Stimulated activated CD4-positive, alpha-beta T cell treated with anti-CD3 and anti-CD28 coated beads, Interleukin-1b, Interleukin-23, amount 100 ng/mL, for 4 hours (primary cell): Measurements from ENCODE around the gene GNA14.
"Not testable (repeated sequence)": the region's sequence is repeated elsewhere in the genome, so short reads cannot be mapped to it uniquely, and the experiment has no call there.

Experiments used
- DNase-seq, 2 donors: peaks; one replicate each; pipeline ENCODE4 v3.0.0-alpha.2; 2020; ENCODE audit warnings: low read depth in 2 of 2

GNA14 gene

DNA sequence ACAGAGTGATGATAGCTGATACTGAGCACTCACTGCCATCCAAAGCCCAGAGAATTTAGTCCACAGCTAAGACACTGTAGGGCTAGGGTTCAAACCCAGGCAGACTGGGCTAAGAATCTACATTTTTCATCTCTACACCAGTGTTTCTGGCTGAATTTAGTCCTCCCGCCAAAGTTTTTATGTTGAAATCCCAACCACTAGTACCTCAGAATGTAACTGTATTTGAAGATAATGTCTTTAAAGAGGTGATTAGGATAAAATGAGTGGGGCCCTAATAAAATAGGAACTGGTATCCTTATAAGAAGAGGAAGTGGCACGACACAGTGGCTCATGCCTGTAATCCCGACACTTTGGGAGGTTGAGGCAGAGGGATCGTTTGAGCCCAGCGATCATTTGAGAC, 4.3 kb downstream of the GNA14 start:
- no peak for DNase-seq

- DNase-seq: no peak
These were observed 7.2 kb downstream of the GNA14 start for GRCh38 chr9:77640741-77641580.

GRCh38 chr9:77632652-77633051, 15.5 kb downstream of the GNA14 start:
- no peak for DNase-seq

- not testable (repeated sequence) for DNase-seq
These were observed 19.3 kb downstream of the GNA14 start for GRCh38 chr9:77628864-77629263.

DNA sequence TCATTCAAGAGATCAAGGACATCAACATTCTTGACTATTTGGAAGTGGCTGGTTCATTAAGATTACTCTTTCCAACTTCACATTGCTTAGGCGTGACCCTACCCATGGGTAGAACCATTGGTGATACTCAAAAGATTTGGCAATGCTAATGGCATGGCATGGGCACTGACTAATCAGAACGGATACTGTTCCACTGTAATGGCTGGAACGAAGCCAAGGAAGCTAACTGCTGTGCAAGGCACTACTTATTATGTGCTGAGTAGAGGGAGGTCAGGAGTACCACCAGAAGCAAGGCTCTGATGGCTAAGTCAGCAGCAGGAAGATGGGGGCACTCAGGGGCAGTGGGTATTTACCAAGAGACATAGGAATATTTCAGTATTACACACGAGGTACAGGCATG, 31.9 kb downstream of the GNA14 start:
- DNase-seq: no peak

DNA sequence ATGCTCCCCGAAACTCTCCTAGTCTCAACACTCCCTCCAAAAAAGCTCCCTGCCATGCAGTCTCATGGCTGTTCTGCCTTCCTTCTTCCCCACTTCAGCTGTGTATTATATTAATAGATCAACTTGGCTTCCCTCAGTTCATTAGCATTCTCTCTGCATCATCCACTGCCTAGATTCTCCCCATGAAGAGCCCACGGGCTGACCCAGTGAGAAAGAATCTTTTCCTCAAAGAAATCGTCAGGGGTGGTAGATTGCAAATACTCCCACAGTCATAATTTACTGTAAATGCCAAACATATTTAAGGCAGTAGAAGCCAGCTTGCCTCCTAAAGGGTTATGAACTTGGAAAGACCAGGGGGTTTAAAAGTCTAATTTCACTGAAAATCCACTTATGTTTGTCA, 33.5 kb downstream of the GNA14 start:
- no peak for DNase-seq

- DNase-seq: no peak
These were observed 41.6 kb downstream of the GNA14 start for GRCh38 chr9:77606526-77606925.

- no peak for DNase-seq
These were observed 42.5 kb downstream of the GNA14 start for GRCh38 chr9:77605449-77606220.

- no peak for DNase-seq
These were observed 43.8 kb downstream of the GNA14 start for GRCh38 chr9:77604316-77604715.

DNA sequence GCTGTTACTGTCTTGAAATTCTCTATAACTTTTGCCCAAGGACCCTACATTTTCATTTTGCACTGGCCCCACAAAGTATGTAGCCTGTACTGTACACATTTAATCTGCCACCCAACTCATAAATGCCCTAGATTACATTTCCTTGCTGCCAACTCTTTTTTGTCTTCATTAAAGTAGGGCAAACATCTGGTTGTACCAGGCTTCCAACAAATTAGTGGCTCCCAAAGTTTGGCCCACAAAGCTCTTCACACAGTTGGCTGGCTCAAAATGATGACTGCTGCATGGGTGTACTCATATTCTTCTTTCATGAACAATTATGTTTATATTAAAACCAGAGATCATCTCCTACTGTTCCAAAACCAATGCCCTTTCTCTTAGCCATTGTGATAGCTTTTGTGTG, 45.3 kb downstream of the GNA14 start:
- DNase-seq: no peak

GRCh38 chr9:77601476-77602099, 46.5 kb downstream of the GNA14 start:
- no peak for DNase-seq

DNA sequence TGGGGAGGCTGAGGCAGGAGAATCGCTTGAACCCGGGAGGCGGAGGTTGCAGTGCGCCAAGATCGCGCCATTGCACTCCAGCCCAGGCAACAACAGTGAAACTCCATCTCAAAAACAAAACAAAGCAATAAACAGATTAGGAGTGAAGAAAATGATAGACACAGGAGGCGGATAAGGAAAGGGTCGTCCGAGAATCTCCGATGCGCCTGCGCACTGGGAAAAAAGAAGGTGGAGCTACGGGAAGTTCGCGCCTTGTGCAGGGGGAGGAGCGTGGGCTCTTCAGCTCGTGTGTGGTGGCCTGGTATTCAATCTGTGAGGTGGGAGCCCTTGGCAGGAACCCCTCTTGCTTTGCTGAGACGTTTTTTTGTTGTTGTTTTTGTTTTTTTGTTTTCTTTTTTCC, 47.3 kb downstream of the GNA14 start:
- no peak for DNase-seq

GRCh38 chr9:77599492-77599891, 48.6 kb downstream of the GNA14 start:
- DNase-seq: no peak

- no peak for DNase-seq
These were observed 49.1 kb downstream of the GNA14 start for GRCh38 chr9:77598991-77599390.

DNA sequence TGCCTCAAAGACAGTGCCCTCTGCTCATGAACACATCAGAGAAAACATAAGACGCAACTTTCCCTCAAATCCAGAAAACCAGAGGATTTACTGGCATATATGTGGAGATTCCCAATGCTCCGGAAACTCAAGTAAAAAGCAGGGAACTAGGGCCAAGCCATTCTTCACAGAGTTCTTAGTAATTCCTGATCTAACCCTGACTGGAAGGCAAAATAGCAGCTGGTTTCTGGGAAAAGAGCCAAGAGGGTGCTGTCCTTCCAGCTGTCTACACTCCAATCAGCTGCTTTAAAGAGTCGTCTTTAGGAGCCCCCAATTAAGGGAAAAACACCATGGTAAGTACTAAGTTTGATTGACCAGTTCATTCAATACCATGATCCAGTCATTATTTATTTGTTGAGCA, 49.6 kb downstream of the GNA14 start:
- DNase-seq: no peak

- no peak for DNase-seq
These were observed 51.1 kb downstream of the GNA14 start for GRCh38 chr9:77597057-77597456.

DNA sequence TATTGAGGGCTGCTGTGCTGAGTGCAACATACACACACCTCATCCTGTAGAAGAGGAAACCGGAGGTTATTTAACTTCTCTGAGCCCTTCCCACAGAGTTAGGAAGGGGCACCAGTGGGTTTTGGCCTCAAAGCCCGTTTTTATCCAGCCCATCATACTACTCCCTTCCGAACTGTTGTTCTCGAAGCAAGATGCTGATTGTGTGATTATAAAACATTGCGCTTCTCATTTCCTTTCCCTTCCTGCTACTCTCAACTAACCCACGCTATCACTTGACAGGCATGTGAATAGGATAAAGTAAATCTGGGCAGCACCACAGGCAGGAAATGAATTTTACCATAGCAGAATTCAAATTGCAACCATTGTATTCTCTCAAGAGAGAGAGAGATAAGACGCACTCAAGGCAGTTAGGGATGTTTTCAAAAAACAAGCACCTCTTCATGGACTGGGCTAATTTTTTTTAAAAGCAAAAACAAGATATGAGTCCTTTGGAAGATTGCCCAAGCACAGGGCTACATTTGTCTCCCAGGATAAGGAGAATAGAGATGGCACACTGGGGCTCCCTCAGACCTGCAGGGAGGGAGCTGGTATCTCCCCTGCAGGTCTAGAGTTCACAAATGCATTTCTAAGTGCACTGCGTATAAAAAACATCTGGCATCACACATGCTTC, 52.6 kb downstream of the GNA14 start:
- DNase-seq: no peak

DNA sequence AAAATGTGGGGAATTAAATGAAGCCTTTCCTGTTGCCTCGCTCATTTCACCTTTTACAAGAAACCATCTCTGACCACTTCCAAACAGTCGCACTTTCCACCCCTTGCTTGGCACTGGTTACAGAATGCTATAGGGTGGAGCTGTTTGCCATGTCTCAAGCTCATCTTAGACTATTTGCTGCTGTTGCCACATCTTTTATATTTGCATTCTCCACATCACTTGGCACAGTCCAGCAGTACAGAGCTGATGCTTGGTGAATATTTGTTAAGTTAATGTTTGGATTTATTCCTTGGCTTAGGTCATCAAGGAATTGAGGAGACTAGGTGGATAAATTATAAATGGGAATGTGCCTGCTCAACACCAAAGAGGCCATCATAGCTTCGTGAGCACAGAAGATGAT, 53.2 kb downstream of the GNA14 start:
- DNase-seq: no peak

DNA sequence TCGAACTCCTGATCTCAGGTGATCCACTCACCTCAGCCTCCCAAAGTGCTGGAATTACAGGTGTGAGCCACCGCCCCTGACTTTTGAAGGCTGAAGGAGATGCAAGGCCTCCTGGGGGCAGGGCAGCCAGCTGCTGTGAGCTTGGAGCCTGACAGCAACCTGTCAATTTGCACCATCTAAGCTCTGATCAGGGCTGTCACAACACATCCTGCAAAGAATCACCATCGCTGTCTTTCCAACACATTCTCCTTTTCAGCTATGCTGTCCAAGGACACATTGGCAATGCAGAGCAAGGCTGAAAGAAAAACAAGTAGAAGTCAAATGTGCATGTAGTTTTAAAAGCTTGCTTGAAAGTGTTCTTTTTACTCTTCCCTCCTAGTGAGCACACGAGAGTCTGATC, 54.6 kb downstream of the GNA14 start:
- no peak for DNase-seq

GRCh38 chr9:77592476-77592875, 55.6 kb downstream of the GNA14 start:
- DNase-seq: no peak

DNA sequence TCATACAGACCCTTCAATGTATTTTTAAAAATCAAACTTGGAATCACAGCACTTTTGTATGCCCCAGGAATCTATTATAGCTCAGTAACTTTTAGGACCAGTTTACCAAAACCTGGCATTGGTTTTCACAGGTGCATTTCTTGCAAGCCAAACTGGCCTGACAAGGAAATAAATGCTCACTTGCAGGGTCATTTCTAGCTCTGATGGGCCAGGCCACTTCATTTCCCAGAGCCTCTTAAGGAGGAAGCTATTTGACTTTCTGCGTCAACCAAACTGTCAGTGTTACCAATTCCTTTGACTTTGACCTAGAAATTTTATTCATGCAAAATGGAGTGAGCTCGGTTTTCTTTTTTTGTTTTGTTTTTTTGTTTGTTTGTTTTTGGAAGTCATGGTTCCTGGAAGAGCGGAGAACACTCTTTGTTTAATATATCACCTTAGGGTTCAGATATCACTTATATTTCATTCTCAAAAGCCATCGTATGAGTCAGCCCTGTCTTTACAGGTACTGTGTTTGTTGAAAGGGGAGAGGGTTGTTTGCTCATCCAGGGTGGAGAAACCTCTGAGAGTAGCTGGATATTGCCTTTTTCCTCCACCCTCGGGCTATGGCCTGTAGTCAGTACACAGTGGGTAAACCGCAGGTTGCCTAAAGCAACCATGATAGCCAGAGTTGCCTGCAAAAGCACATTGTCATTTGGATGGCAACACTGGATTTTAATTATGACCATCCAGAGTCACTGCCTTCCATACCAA, 58.9 kb downstream of the GNA14 start:
- DNase-seq: no peak
